SIG-M5 (cell line): ENCODE data around the gene PTX3.

Experiments
- DNase-seq: peaks from one replicate; lab custom pipeline; 2025; lab: John Stamatoyannopoulos, UW

Gene PTX3

GRCh38 chr3:157436583-157437291, at the start of gene PTX3:
Gene PTX3 (plus strand): TSS chr3:157436850. CDS start chr3:157436934, 84 bp downstream.
- DNase-seq = peak; percentile 32

- DNase-seq = no peak
These were observed 48.8 kb upstream of the PTX3 start for GRCh38 chr3:157387708-157388435.

- DNase-seq = no peak
These were observed 47.7 kb upstream of the PTX3 start for GRCh38 chr3:157388976-157389375.

GRCh38 chr3:157390713-157391515, 45.7 kb upstream of the PTX3 start:
- DNase-seq = no peak

- no peak for DNase-seq
These were observed 44.5 kb upstream of the PTX3 start for GRCh38 chr3:157392104-157392503.

- DNase-seq = no peak
These were observed 43.5 kb upstream of the PTX3 start for GRCh38 chr3:157393113-157393512.

GRCh38 chr3:157394411-157394810, 42.2 kb upstream of the PTX3 start:
- no peak for DNase-seq

GRCh38 chr3:157398598-157398997, 38.1 kb upstream of the PTX3 start:
- no peak for DNase-seq

- DNase-seq = no peak
These were observed 32.3 kb upstream of the PTX3 start for GRCh38 chr3:157404381-157404780.

- no peak for DNase-seq
These were observed 31.2 kb upstream of the PTX3 start for GRCh38 chr3:157405457-157405856.

GRCh38 chr3:157406394-157406793, 30.3 kb upstream of the PTX3 start:
- no peak for DNase-seq

- DNase-seq = no peak
These were observed 28.9 kb upstream of the PTX3 start for GRCh38 chr3:157407769-157408168.

- DNase-seq = no peak
These were observed 28.0 kb upstream of the PTX3 start for GRCh38 chr3:157408499-157409149.

- DNase-seq = no peak
These were observed 27.1 kb upstream of the PTX3 start for GRCh38 chr3:157409516-157409915.

GRCh38 chr3:157410945-157411344, 25.7 kb upstream of the PTX3 start:
- no peak for DNase-seq

GRCh38 chr3:157412323-157412855, 24.3 kb upstream of the PTX3 start:
- DNase-seq = no peak

- DNase-seq = no peak
These were observed 21.8 kb upstream of the PTX3 start for GRCh38 chr3:157414861-157415260.

GRCh38 chr3:157416347-157417087, 20.1 kb upstream of the PTX3 start:
- DNase-seq = no peak

GRCh38 chr3:157417247-157417646, 19.4 kb upstream of the PTX3 start:
- no peak for DNase-seq

- no peak for DNase-seq
These were observed 18.5 kb upstream of the PTX3 start for GRCh38 chr3:157418104-157418503.

- DNase-seq = no peak
These were observed 16.0 kb upstream of the PTX3 start for GRCh38 chr3:157420606-157421130.
